GM23338 (cell line): ENCODE data around the gene MTHFD1L. TPM values are rescaled to one million over a fixed set of nuclear protein-coding genes. Genes with fewer than 3 reads are reported as not detected.
A peak's percentile ranks its signal among the peaks of the same experiment; 100 is the strongest.

Experiments used
- ATAC-seq: fragments of 200-7000 bp; cut with Tn5 transposase; 3 replicates; pipeline ENCODE4 v1.9.1; 2020
- DNase-seq: peaks from one replicate; pipeline ENCODE4 v3.0.0-alpha.2; 2015; ENCODE audit warnings: low spot score
- H2AFZ ChIP-seq: fragments of 200-600 bp; sonication (generic); 2 replicates; pipeline ENCODE4 v1.8.0; 2016; ENCODE audit warnings: antibody characterized with exemption, mild to moderate bottlenecking, moderate library complexity
- H3F3A ChIP-seq: fragments of 200-600 bp; sonication (generic); replicated peaks from 2 replicates; pipeline ENCODE4 v1.8.0; 2017; ENCODE audit warnings: antibody characterized with exemption, mixed run types, low read depth
- H3K27ac ChIP-seq: fragments of 200-600 bp; sonication (generic); 2 replicates; pipeline ENCODE4 v1.6.1; 2016; ENCODE audit warnings: low read depth
- H3K27me3 ChIP-seq: fragments of 200-600 bp; sonication (generic); 2 replicates; pipeline ENCODE4 v1.8.0; 2016; ENCODE audit warnings: mild to moderate bottlenecking, mixed run types, moderate library complexity; ENCODE audit not compliant: insufficient read depth
- H3K36me3 ChIP-seq: fragments of 200-600 bp; sonication (generic); 2 replicates; pipeline ENCODE4 v1.8.0; 2016; ENCODE audit warnings: mild to moderate bottlenecking; ENCODE audit not compliant: insufficient read depth
- H3K4me1 ChIP-seq: fragments of 200-600 bp; sonication (generic); 2 replicates; pipeline ENCODE4 v1.8.0; 2016; ENCODE audit warnings: mild to moderate bottlenecking, moderate library complexity; ENCODE audit not compliant: insufficient read depth
- H3K4me2 ChIP-seq: fragments of 200-600 bp; sonication (generic); 2 replicates; pipeline ENCODE4 v1.7.1; 2017; ENCODE audit warnings: mixed run types
- H3K4me3 ChIP-seq: fragments of 200-600 bp; sonication (generic); 2 replicates; pipeline ENCODE4 v1.6.1; 2016; ENCODE audit warnings: mixed run types
- H3K79me2 ChIP-seq: fragments of 200-600 bp; sonication (generic); replicated peaks from 2 replicates; pipeline ENCODE4 v1.8.0; 2017; ENCODE audit warnings: mild to moderate bottlenecking; ENCODE audit not compliant: insufficient read depth
- H3K9me2 ChIP-seq: fragments of 200-600 bp; sonication (generic); 2 replicates; pipeline ENCODE4 v1.8.0; 2017; ENCODE audit not compliant: insufficient read depth
- H4K20me1 ChIP-seq: fragments of 200-600 bp; sonication (generic); replicated peaks from 2 replicates; pipeline ENCODE4 v1.8.0; 2017; ENCODE audit warnings: mild to moderate bottlenecking; ENCODE audit not compliant: insufficient read depth
- H3K27ac Mint-ChIP-seq: 2 replicates; pipeline ENCODE4 v1.8.0; 2020; ENCODE audit warnings: inconsistent platforms, mild to moderate bottlenecking, moderate library complexity, mixed read lengths
- H3K27me3 Mint-ChIP-seq: 3 replicates; pipeline ENCODE4 v1.8.0; 2022; ENCODE audit warnings: low read depth, mild to moderate bottlenecking, moderate library complexity, mixed read lengths, inconsistent platforms; ENCODE audit not compliant: insufficient read depth, poor library complexity
- H3K36me3 Mint-ChIP-seq: 3 replicates; pipeline ENCODE4 v1.8.0; 2021; ENCODE audit warnings: low read depth, mild to moderate bottlenecking, inconsistent platforms, moderate library complexity, mixed read lengths
- H3K4me1 Mint-ChIP-seq: 3 replicates; pipeline ENCODE4 v1.8.0; 2020; ENCODE audit warnings: mild to moderate bottlenecking, inconsistent platforms, mixed read lengths
- H3K4me3 Mint-ChIP-seq: 3 replicates; pipeline ENCODE4 v1.8.0; 2021; ENCODE audit warnings: moderate library complexity, mild to moderate bottlenecking, inconsistent platforms, mixed read lengths
- H3K9me3 Mint-ChIP-seq: 3 replicates; pipeline ENCODE4 v1.8.0; 2020; ENCODE audit warnings: moderate library complexity, mild to moderate bottlenecking, inconsistent platforms, mixed read lengths
- CTCF ChIP-seq, 2 experiments: fragments of 200-600 bp in 1 of 2; sonication (generic) in 1 of 2; conservative IDR thresholded peaks; 2 replicates each; pipeline versions ENCODE4 v1.5.1 to v1.6.1; 2016 to 2017; ENCODE audit warnings: antibody characterized with exemption in 2 of 2, low read depth in 2 of 2, mild to moderate bottlenecking in 2 of 2, moderate library complexity in 1 of 2
- ETS1 ChIP-seq: IDR thresholded peaks from 2 replicates; pipeline ENCODE4 v1.6.1; 2016; ENCODE audit warnings: antibody characterized with exemption
- EZH2 ChIP-seq: fragments of 200-600 bp; sonication (generic); IDR thresholded peaks from one replicate; pipeline ENCODE4 v1.8.0; 2017; ENCODE audit warnings: antibody characterized with exemption, mild to moderate bottlenecking, low read depth; ENCODE audit not compliant: unreplicated experiment
- EZH2phosphoT487 ChIP-seq: fragments of 200-600 bp; sonication (generic); IDR thresholded peaks from one replicate; pipeline ENCODE4 v1.8.1; 2018; ENCODE audit warnings: antibody characterized with exemption; ENCODE audit not compliant: unreplicated experiment
- JUNB ChIP-seq: IDR thresholded peaks from one replicate; pipeline ENCODE4 v1.6.1; 2016; ENCODE audit warnings: antibody characterized with exemption; ENCODE audit not compliant: unreplicated experiment
- NANOG ChIP-seq: IDR thresholded peaks from 2 replicates; pipeline ENCODE4 v1.6.1; 2016; ENCODE audit warnings: antibody characterized with exemption, borderline replicate concordance
- POLR2AphosphoS5 ChIP-seq: IDR thresholded peaks from 2 replicates; pipeline ENCODE4 v1.6.1; 2016; ENCODE audit warnings: antibody characterized with exemption, low read depth
- STAT1 ChIP-seq: IDR thresholded peaks from one replicate; pipeline ENCODE4 v1.6.1; 2016; ENCODE audit warnings: antibody characterized with exemption; ENCODE audit not compliant: unreplicated experiment
- ZNF114 ChIP-seq: fragments of 250-450 bp; sonication (Bioruptor Pico); IDR thresholded peaks from 2 replicates; pipeline ENCODE4 v1.5.0; 2020; ENCODE audit warnings: mild to moderate bottlenecking, moderate library complexity
- ZNF331 ChIP-seq: fragments of 250-450 bp; sonication (Bioruptor Pico); IDR thresholded peaks from 2 replicates; pipeline ENCODE4 v1.5.0; 2020; ENCODE audit warnings: low read depth, mild to moderate bottlenecking, moderate library complexity
- polyA plus RNA-seq: library from polyadenylated mRNA; unstranded; fragments of >200 nt; fragmentation: Nextera tagmentation; extraction: Ambion mirVana; gene quantifications from 2 replicates; pipeline ENCODE4 v1.2.1, GENCODE V29; 2016
- total RNA-seq: library from RNA; depleted of rRNA; stranded (reverse); fragments of >200 nt; shearing (Covaris generic); gene quantifications from 2 replicates; pipeline ENCODE4 v1.2.3, GENCODE V29; 2014

MTHFD1L gene
- total and polyA plus RNA-seq, 2 experiments from 2014 or later: 53.2 to 66.8 TPM

GRCh38 chr6:151007076-151007475 lies 141.6 kb downstream of the MTHFD1L start:
- Histone ChIP-seq H3K79me2 (no peaks in the 10 kb centered on the region), H4K20me1 (0 out of 2 replicates have a peak, but pooled peaks cover under 1% of the 10 kb centered on the region), H3K9me2 (no peaks in the 10 kb centered on the region), H3K36me3 (no peaks in the 10 kb centered on the region), H3K27ac (0 out of 2 replicates have a peak overlapping the region, but pooled peaks have one; percentile 24), H3K27me3 (no peaks in the 10 kb centered on the region), H3K4me3 (no peak overlapping the region), H2AFZ (no peak overlapping the region), H3F3A (no peaks in the 10 kb centered on the region), H3K4me2 (no peak overlapping the region), H3K4me1 (peaks cover 19% of the 10 kb centered on the region)
- Mint-ChIP-seq H3K4me3 (no peak overlapping the region), H3K27me3 (peaks cover 5% of the 10 kb centered on the region), H3K9me3 (no peaks in the 10 kb centered on the region), H3K4me1 (peaks cover 42% of the 10 kb centered on the region), H3K36me3 (peaks cover 11% of the 10 kb centered on the region), H3K27ac (no peak overlapping the region)
- no peak for TF ChIP-seq ZNF114 (CRISPR knock-in tag)
- no peak for TF ChIP-seq CTCF (conservative IDR thresholded peaks at IDR 0.05; ENCODE audit: low read depth in 2 of 2)
- no peak for TF ChIP-seq ZNF331 (CRISPR knock-in tag)
- no peak for TF ChIP-seq NANOG
- TF ChIP-seq EZH2: no peak
- no peak for TF ChIP-seq STAT1
- TF ChIP-seq ETS1: no peak
- no peak for TF ChIP-seq EZH2phosphoT487
- no peak for TF ChIP-seq POLR2AphosphoS5
- TF ChIP-seq JUNB: no peak
- ATAC-seq: peak; percentile 64
- peak; percentile 38 for DNase-seq

GRCh38 chr6:151007922-151008321 lies 142.4 kb downstream of the MTHFD1L start:
- H3K4me3 ChIP-seq: no peak overlapping the region
- no peaks in the 10 kb centered on the region for H4K20me1 ChIP-seq
- H3F3A ChIP-seq: no peaks in the 10 kb centered on the region
- no peaks in the 10 kb centered on the region for H3K36me3 ChIP-seq
- H3K27ac Mint-ChIP-seq: no peak overlapping the region
- peaks cover 39% of the 10 kb centered on the region for H3K4me1 Mint-ChIP-seq
- no peak for DNase-seq
- H3K4me3 Mint-ChIP-seq: no peak overlapping the region
- peaks cover 19% of the 10 kb centered on the region for H3K4me1 ChIP-seq
- no peaks in the 10 kb centered on the region for H3K9me3 Mint-ChIP-seq
- H3K27me3 ChIP-seq: no peaks in the 10 kb centered on the region
- ATAC-seq: no peak
- H3K79me2 ChIP-seq: no peaks in the 10 kb centered on the region
- H3K27ac ChIP-seq: no peak overlapping the region
- H3K27me3 Mint-ChIP-seq: peaks cover 5% of the 10 kb centered on the region
- peaks cover 15% of the 10 kb centered on the region for H3K36me3 Mint-ChIP-seq
- no peak overlapping the region for H3K4me2 ChIP-seq
- H3K9me2 ChIP-seq: no peaks in the 10 kb centered on the region
- H2AFZ ChIP-seq: no peak overlapping the region
- TF ChIP-seq ZNF114 (CRISPR knock-in tag): no peak
- TF ChIP-seq JUNB: no peak
- no peak for TF ChIP-seq ZNF331 (CRISPR knock-in tag)
- no peak for TF ChIP-seq EZH2
- TF ChIP-seq CTCF (conservative IDR thresholded peaks at IDR 0.05; ENCODE audit: low read depth in 2 of 2): no peak
- TF ChIP-seq ETS1: no peak
